ENCODE measurements around the gene DPH7.

GRCh38 chr9:137524981-137525317, 53.8 kb downstream of the DPH7 start:
- TF ChIP-seq CTCF (IDR thresholded peaks at IDR 0.05) (no peak), ZBTB43 (CRISPR knock-in tag; IDR thresholded peaks at IDR 0.05) (no peak), STAT6 (CRISPR knock-in tag; conservative IDR thresholded peaks at IDR 0.05; ENCODE audit: low read depth) (no peak), FOXP1 (CRISPR knock-in tag; IDR thresholded peaks at IDR 0.05; ENCODE audit: borderline replicate concordance) (no peak), MLX (CRISPR knock-in tag; IDR thresholded peaks at IDR 0.05) (no peak), NR3C1 (CRISPR knock-in tag; conservative IDR thresholded peaks at IDR 0.05; ENCODE audit: low read depth) (no peak), FOXK1 (CRISPR knock-in tag; IDR thresholded peaks at IDR 0.05) (no peak)
- TF ChIP-seq, protein P1, sequence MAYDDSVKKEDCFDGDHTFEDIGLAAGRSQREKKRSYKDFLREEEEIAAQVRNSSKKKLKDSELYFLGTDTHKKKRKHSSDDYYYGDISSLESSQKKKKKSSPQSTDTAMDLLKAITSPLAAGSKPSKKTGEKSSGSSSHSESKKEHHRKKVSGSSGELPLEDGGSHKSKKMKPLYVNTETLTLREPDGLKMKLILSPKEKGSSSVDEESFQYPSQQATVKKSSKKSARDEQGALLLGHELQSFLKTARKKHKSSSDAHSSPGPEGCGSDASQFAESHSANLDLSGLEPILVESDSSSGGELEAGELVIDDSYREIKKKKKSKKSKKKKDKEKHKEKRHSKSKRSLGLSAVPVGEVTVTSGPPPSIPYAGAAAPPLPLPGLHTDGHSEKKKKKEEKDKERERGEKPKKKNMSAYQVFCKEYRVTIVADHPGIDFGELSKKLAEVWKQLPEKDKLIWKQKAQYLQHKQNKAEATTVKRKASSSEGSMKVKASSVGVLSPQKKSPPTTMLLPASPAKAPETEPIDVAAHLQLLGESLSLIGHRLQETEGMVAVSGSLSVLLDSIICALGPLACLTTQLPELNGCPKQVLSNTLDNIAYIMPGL (CRISPR knock-in tag; IDR thresholded peaks at IDR 0.05) = no peak
- TF ChIP-seq, protein P2, sequence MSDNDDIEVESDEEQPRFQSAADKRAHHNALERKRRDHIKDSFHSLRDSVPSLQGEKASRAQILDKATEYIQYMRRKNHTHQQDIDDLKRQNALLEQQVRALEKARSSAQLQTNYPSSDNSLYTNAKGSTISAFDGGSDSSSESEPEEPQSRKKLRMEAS (CRISPR knock-in tag; IDR thresholded peaks at IDR 0.05) = no peak
